Neural progenitor cell (in vitro differentiated cells): ENCODE measurements around the gene NPSR1. TPM values are rescaled to one million over a fixed set of nuclear protein-coding genes. Genes with fewer than 3 reads are reported as not detected.

Experiments
- DNase-seq: peaks from one replicate; pipeline ENCODE4 v3.0.0-alpha.2; 2016; ENCODE audit warnings: low spot score
- H2AFZ ChIP-seq: fragments of 200-600 bp; sonication (generic); replicated peaks from 2 replicates; pipeline ENCODE4 v1.6.1; 2016; ENCODE audit warnings: antibody characterized with exemption
- H3F3A ChIP-seq: fragments of 200-600 bp; sonication (generic); 2 replicates; pipeline ENCODE4 v1.6.1; 2016; ENCODE audit warnings: antibody characterized with exemption, low read depth
- H3K27ac ChIP-seq: fragments of 200-600 bp; sonication (generic); 2 replicates; pipeline ENCODE4 v1.5.1; 2016; ENCODE audit warnings: mild to moderate bottlenecking
- H3K27me3 ChIP-seq: fragments of 200-600 bp; sonication (generic); 2 replicates; pipeline ENCODE4 v1.6.1; 2016; ENCODE audit warnings: mild to moderate bottlenecking, moderate library complexity
- H3K36me3 ChIP-seq: fragments of 200-600 bp; sonication (generic); 2 replicates; pipeline ENCODE4 v1.5.1; 2016
- H3K4me1 ChIP-seq: fragments of 200-600 bp; sonication (generic); 2 replicates; pipeline ENCODE4 v1.6.1; 2016; ENCODE audit warnings: mixed run types
- H3K4me2 ChIP-seq: fragments of 200-600 bp; sonication (generic); 2 replicates; pipeline ENCODE4 v1.6.1; 2016
- H3K4me3 ChIP-seq: fragments of 200-600 bp; sonication (generic); 2 replicates; pipeline ENCODE4 v1.5.1; 2016
- H3K79me2 ChIP-seq: fragments of 200-600 bp; sonication (generic); 2 replicates; pipeline ENCODE4 v1.6.1; 2016; ENCODE audit warnings: low read depth
- H3K9ac ChIP-seq: fragments of 200-600 bp; sonication (generic); 2 replicates; pipeline ENCODE4 v1.6.1; 2016
- H3K9me3 ChIP-seq: fragments of 200-600 bp; sonication (generic); 2 replicates; pipeline ENCODE4 v1.5.1; 2016; ENCODE audit warnings: low read depth
- H4K20me1 ChIP-seq: fragments of 200-600 bp; sonication (generic); 2 replicates; pipeline ENCODE4 v1.6.1; 2016; ENCODE audit warnings: low read depth
- H3K27ac Mint-ChIP-seq: 3 replicates; pipeline ENCODE4 v1.8.0; 2021; ENCODE audit warnings: mixed read lengths
- H3K27me3 Mint-ChIP-seq: 2 replicates; pipeline ENCODE4 v1.8.0; 2022; ENCODE audit warnings: low read depth, mild to moderate bottlenecking, inconsistent platforms, moderate library complexity, mixed read lengths; ENCODE audit not compliant: insufficient read depth
- H3K36me3 Mint-ChIP-seq: 3 replicates; pipeline ENCODE4 v1.8.0; 2021; ENCODE audit warnings: mixed read lengths
- H3K4me1 Mint-ChIP-seq: 3 replicates; pipeline ENCODE4 v1.8.0; 2021; ENCODE audit warnings: mixed read lengths
- H3K4me3 Mint-ChIP-seq: 3 replicates; pipeline ENCODE4 v1.8.0; 2021; ENCODE audit warnings: mild to moderate bottlenecking, moderate library complexity, mixed read lengths
- H3K9me3 Mint-ChIP-seq: 3 replicates; pipeline ENCODE4 v1.8.0; 2020; ENCODE audit warnings: mixed read lengths
- CTCF ChIP-seq: fragments of 200-600 bp; sonication (generic); IDR thresholded peaks from 2 replicates; pipeline ENCODE4 v1.5.1; 2017; ENCODE audit warnings: antibody characterized with exemption, mild to moderate bottlenecking
- EZH2 ChIP-seq: fragments of 200-600 bp; sonication (generic); IDR thresholded peaks from 2 replicates; pipeline ENCODE4 v1.6.1; 2017; ENCODE audit warnings: antibody characterized with exemption, mild to moderate bottlenecking, moderate library complexity
- EZH2phosphoT487 ChIP-seq: fragments of 200-600 bp; sonication (generic); IDR thresholded peaks from 2 replicates; pipeline ENCODE4 v1.6.1; 2017; ENCODE audit warnings: antibody characterized with exemption
- total RNA-seq: library from RNA; depleted of rRNA; stranded (reverse); fragments of >200 nt; gene quantifications from 2 replicates; pipeline ENCODE4 v1.2.3, GENCODE V29; 2015; ENCODE audit warnings: low replicate concordance

NPSR1 gene
- total RNA-seq, 1 donor from 2014 or later, result not detected

GRCh38 chr7:34830390-34830789, 172.4 kb downstream of the NPSR1 start:
- TF ChIP-seq EZH2phosphoT487 (no peak), CTCF (no peak), EZH2 (no peak)
- Histone ChIP-seq H3F3A (no peaks in the 10 kb centered on the region), H3K9ac (no peak overlapping the region), H3K27ac (no peak overlapping the region), H4K20me1 (no peaks in the 10 kb centered on the region), H3K27me3 (no peaks in the 10 kb centered on the region), H3K4me3 (no peak overlapping the region), H2AFZ (no peak overlapping the region), H3K9me3 (no peaks in the 10 kb centered on the region), H3K36me3 (no peaks in the 10 kb centered on the region), H3K79me2 (no peaks in the 10 kb centered on the region), H3K4me2 (no peak overlapping the region), H3K4me1 (no peaks in the 10 kb centered on the region)
- H3K4me3 Mint-ChIP-seq, result no peak overlapping the region
- no peak for DNase-seq
- no peak overlapping the region for H3K27ac Mint-ChIP-seq
- H3K9me3 Mint-ChIP-seq, result peaks cover 2% of the 10 kb centered on the region
- H3K27me3 Mint-ChIP-seq, result peaks cover 4% of the 10 kb centered on the region
- H3K4me1 Mint-ChIP-seq, result peaks cover 12% of the 10 kb centered on the region
- no peaks in the 10 kb centered on the region for H3K36me3 Mint-ChIP-seq

GRCh38 chr7:34831436-34831835, 173.4 kb downstream of the NPSR1 start:
- H3K9ac ChIP-seq, result no peak overlapping the region
- H3K9me3 ChIP-seq, result no peaks in the 10 kb centered on the region
- no peak overlapping the region for H3K4me3 ChIP-seq
- no peak overlapping the region for H3K4me2 ChIP-seq
- TF ChIP-seq CTCF (no peak), EZH2 (no peak), EZH2phosphoT487 (no peak)
- H3K79me2 ChIP-seq, result no peaks in the 10 kb centered on the region
- no peak for DNase-seq
- H3K27me3 Mint-ChIP-seq, result peaks cover 4% of the 10 kb centered on the region
- no peaks in the 10 kb centered on the region for H3K36me3 ChIP-seq
- peaks cover 2% of the 10 kb centered on the region for H3K9me3 Mint-ChIP-seq
- no peak overlapping the region for H2AFZ ChIP-seq
- H3K4me3 Mint-ChIP-seq, result no peak overlapping the region
- no peaks in the 10 kb centered on the region for H3K4me1 ChIP-seq
- no peaks in the 10 kb centered on the region for H3K36me3 Mint-ChIP-seq
- no peaks in the 10 kb centered on the region for H3F3A ChIP-seq
- H3K27ac Mint-ChIP-seq, result no peak overlapping the region
- no peak overlapping the region for H3K27ac ChIP-seq
- H4K20me1 ChIP-seq, result no peaks in the 10 kb centered on the region
- peaks cover 5% of the 10 kb centered on the region for H3K4me1 Mint-ChIP-seq
- no peaks in the 10 kb centered on the region for H3K27me3 ChIP-seq

- no peaks in the 10 kb centered on the region for H3K36me3 Mint-ChIP-seq
- Histone ChIP-seq H3K9me3 (no peaks in the 10 kb centered on the region), H3K4me3 (no peak overlapping the region), H3K36me3 (no peaks in the 10 kb centered on the region), H3K27me3 (no peaks in the 10 kb centered on the region), H3K4me2 (no peak overlapping the region), H3F3A (no peaks in the 10 kb centered on the region), H4K20me1 (no peaks in the 10 kb centered on the region), H3K4me1 (no peaks in the 10 kb centered on the region), H3K79me2 (no peaks in the 10 kb centered on the region), H3K9ac (no peak overlapping the region), H3K27ac (no peak overlapping the region), H2AFZ (no peak overlapping the region)
- no peak overlapping the region for H3K27ac Mint-ChIP-seq
- H3K4me1 Mint-ChIP-seq, result peaks cover 5% of the 10 kb centered on the region
- H3K9me3 Mint-ChIP-seq, result peaks cover 2% of the 10 kb centered on the region
- peaks cover 4% of the 10 kb centered on the region for H3K27me3 Mint-ChIP-seq
- no peak for DNase-seq
- TF ChIP-seq CTCF (no peak), EZH2phosphoT487 (no peak), EZH2 (no peak)
- no peak overlapping the region for H3K4me3 Mint-ChIP-seq
Measured at GRCh38 chr7:34832020-34832419, 174.0 kb downstream of the NPSR1 start.
